Adipose tissue (tissue), 3 donors: ENCODE data around the gene DYRK4. TPM values are rescaled to one million over a fixed set of nuclear protein-coding genes. Genes with fewer than 3 reads are reported as not detected.

ENCODE experiments used
- H3K27ac ChIP-seq: one replicate; pipeline ENCODE4 v1.5.1; 2013; ENCODE audit warnings: low read depth, low read length
- WGBS, 3 donors: extraction: QIAGEN DNeasy Blood & Tissue Kit; methylation state at CpG; one replicate each; pipeline ENCODE4 v1.1.7; 2013; 5-methylcytosine and 5-hydroxymethylcytosine counted together
- polyA plus RNA-seq, 3 donors: library from polyadenylated mRNA; stranded (reverse); fragments of 200-250 nt; gene quantifications; one replicate each; pipeline ENCODE4 v1.2.3, GENCODE V29; 2013
- donor health status: healthy with polysubstance abuse.
- donor health status: Bipolar disorder and iron deficiency.
- donor health status: healthy.

DYRK4 gene
- polyA plus RNA-seq, 3 donors, result 21.1 to 53.1 (median 30.0) TPM

DNA sequence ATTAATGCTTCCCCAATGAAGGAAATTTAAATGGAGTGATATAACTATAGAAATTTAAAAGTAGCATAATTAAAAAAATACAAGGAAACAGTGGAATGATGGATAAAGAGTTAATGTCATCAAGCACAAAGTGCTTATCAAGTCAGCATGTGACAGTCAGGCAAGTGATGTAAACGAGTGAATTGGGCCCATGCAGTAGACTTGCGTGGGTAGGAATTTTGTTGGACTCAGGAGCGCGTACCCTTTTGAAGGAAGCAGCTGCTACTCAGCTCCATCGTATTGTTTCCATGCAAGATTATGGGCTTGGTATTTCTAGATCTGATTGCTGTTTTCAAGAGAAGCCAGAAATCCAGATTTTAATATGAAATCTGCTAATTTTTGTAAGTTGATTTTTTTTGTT is 4.4 kb upstream of the DYRK4 start:
- 84 to 94% (median 92%) methylated on average over 5 of the region's 5 CpGs for WGBS, 3 donors

DNA sequence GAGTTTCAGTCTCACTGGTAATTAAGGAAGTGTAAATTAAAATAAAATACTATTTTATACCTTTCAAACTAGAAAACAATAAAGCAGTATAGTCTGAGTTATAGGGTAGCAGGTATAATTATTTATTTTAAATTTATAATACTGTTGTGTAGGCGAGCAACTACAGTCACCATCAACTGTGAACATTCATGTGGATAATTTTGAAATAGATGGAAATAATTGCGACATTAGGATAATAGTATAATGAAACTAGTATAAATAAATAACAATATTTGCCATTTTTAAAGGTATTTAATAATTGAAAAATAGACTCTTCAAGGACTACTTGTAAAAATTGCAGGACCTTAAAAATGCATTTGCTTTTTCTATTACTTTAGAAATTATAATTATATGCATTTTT is 3.8 kb upstream of the DYRK4 start:
- no peak overlapping the region for H3K27ac ChIP-seq
- 95% methylated on average over 2 of the region's 2 CpGs for WGBS, 3 donors

More for the DNA sequence above, 4.4 kb upstream of the DYRK4 start:
- no peak overlapping the region for H3K27ac ChIP-seq

DNA sequence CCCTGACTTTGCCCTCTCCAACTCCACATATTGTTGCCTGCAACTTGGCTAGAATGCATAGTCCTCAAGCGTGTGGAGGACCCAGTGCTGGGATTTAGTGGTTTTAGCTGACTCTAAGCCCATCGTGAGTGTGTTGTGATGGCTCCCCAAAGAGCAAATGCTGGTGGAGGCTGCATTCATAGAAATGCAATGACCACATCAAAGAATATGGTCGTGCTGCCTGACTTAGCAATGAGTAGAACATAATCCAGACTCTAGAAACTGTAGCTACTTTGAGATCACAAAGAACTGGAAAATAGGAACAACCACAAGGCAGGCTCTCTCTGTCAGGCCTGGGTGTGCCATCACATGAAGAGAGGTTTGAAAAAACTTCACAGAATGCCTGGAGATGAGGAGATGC is 1.3 kb downstream of the DYRK4 start:
- 70 to 88% (median 84%) methylated on average over 3 of the region's 3 CpGs for WGBS, 3 donors
- no peak overlapping the region for H3K27ac ChIP-seq

DNA sequence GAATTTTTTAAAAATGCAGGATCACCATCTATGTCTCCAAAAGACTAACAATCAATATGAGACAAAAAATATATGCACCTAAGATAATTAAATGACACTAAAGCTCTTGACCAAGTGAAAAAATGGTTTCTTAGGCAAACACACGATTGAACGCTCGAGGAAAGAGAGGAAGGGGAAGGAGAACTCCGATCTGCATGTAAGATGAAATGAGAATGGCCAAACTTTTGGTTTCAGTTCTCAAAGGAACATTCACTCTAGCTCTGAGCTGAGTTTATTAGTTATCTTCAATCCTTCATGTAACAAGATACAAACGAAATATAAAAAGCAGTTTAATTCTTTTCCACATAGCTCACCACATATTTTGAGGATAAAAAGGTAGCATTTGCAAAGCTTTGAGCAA is 2.8 kb downstream of the DYRK4 start:
- WGBS, 3 donors, result 40 to 75% (median 51%) methylated on average over 5 of the region's 5 CpGs
- H3K27ac ChIP-seq, result no peak overlapping the region

DNA sequence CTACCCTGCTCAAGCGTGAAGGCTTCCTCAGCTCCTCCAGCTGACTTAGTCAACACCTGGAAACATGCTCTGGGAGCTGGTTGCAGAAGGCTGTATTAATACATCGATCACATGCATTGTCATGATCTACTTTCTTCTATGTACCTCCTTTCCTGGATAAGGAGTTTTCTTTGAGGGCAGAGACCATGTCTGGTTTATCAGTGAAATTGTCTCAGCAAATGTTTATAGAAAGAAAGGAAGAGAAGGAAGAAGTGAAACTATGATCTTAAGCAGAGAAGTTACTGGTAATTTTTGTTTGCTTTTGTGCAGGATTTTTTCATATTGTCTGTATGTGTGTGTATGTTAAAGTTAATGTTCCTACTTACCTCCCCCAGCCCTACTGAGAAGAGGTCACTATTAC is 4.5 kb downstream of the DYRK4 start:
- WGBS, 3 donors, result 73 to 89% (median 77%) methylated on average over 2 of the region's 2 CpGs
- no peak overlapping the region for H3K27ac ChIP-seq

DNA sequence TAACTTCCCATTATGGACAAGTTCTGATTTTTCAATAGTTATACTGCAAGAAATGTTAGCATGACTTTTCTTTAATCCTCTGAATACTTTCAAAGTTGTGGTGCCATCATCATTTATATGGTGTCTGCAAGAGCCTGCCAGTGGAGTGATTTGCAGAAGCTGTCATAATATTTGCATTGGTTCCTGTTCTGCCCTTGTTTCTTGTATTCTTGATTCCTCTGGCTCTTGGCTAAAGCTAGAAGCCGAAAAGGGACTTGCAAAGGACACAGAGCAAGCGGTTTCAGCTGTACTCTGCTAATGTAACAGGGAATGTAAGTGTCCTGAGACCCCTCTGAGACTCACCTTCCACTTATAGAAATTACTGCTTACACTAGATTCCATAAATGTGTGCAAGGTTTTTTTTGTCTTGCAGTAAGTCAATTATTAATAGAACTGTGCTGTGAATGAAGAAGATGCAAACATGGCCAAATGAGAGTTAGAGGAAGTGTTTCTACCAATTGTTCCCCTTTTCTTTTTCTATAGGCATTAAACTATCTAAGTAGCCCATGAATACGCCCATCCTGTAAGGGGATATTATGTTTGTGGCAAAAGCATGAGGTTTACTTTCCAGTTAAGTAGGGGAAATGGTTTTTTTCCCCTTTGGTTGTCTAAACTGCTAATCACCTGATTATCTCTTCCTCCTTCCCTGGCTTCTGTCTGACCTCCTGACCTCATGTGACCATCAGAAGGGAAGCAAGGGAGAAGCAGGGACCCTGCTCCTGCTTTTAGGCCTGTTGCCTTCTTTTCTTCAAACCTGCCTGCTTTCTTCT is 5.3 kb downstream of the DYRK4 start:
- H3K27ac ChIP-seq, result no peak overlapping the region

DNA sequence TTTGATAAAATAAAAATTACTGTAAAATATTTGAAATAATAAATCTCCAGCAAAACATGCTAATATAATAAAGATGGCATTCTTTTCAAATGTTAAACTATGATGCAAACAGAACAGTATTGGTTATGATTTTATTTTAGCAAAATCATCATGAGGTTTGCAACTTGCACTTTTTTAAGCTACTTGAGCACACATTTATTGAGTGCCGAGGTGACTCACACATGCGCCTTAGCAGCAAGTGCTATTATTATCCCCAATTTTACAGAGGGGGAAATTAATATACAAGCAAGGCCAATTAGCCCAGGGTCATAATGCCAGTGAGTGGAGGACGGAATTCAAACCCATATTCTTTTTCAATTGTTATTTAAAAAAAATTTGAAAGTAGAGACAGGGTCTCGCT is 7.3 kb downstream of the DYRK4 start:
- H3K27ac ChIP-seq, result no peak overlapping the region
- 91 to 95% (median 91%) methylated on average over 4 of the region's 4 CpGs for WGBS, 3 donors

More for the DNA sequence above, 5.3 kb downstream of the DYRK4 start:
- 50 to 58% (median 53%) methylated on average over 3 of the region's 3 CpGs for WGBS, 3 donors

DNA sequence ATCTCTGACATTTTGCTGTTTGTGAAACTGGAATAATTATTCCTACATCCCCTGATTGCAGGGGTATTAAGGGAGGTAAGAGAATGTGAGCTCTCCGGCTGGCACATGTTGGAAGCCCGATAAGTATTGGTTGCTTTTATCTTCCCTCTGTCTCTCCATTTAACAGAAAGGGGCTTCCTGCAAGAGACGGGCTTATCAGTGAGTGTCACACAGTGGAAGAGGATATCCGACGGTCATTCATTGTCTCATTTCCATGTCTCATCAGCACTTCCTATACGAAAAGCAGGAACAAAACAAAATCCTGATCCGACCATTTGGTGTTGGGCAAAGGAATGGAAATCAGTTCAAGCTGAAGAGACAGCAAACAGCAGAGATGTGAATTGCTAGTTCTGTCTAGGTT is 10.7 kb downstream of the DYRK4 start:
- WGBS, 3 donors, result 59 to 72% (median 65%) methylated on average over 7 of the region's 7 CpGs
- no peak overlapping the region for H3K27ac ChIP-seq

DNA sequence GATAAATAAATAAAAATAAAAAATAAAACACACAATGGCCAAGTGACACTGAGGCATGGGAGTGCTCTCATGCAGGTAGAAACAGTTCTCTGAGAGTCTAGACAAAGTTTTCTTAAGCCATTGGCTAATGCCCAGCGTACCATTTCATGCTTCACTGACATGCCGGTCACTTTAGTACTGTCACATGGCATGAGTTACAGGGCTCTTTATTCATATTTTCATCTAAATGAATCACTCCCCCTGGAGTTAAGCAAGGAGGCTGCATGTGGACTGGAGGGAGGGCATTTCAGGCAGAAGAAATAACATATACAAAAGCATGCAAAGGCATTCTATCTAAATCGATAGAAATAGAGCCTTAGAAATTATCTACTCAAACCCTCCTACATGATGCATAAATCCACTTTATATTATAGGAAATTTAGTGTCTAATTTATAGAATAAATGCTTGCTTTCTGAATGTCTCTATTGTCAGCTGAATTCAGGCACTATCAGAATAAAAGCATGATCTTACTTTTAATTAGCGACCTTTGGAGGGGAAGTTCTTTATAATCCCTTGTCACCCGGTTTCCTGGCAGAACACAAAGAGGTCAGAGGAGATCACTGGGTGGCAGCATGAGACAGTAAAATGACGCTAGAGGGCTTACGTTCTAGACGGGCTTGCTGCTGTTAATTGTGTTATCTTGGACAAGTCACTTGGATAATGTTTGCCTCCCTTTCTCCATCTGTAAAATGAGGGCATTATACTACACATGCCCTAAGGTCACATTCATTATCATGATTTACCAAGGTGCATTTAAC is 17.5 kb downstream of the DYRK4 start:
- H3K27ac ChIP-seq, result no peak overlapping the region
- WGBS, 3 donors, result 28 to 37% (median 30%) methylated on average over 8 of the region's 8 CpGs

DNA sequence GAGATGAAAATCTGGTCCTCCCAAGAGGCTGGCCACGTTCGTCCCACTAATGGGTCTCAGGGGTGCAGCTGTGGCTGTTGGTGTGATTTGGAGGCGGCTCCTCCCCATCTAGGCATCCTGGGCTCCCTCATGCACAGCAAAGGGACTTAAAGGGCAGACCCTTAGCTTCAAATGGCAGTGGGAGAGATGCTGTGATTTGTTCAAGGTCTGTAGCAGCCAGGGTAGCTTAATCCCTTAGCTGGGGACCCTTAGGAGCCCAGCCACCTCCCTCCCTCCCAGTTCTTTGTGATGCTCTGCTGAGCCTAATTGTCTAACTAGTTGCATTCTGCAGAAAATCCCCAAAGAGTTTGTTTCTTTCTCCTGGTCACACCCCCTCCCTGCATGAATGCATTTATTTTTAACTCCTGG is 18.3 kb downstream of the DYRK4 start:
- no peak overlapping the region for H3K27ac ChIP-seq
- 53 to 66% (median 57%) methylated on average over 3 of the region's 3 CpGs for WGBS, 3 donors

DNA sequence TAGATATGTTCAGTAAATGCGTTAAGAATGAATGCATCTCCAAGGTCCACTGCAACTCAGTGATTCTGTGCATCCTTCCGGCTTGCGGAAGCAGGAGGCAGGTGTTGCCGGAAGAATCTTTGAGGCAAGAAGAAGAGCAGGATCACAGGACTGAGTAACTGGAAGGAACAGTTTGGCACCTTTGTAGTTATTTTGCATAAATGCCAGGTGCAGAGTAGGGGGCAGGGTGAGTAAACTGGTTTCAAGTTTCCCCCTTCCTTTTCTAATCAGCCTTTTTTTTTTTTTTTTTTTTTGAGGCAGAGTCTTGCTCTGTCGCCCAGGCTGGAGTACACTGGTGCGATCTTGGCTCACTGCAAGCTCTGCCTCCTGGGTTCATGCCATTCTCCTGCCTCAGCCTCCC is 22.3 kb downstream of the DYRK4 start:
- no peak overlapping the region for H3K27ac ChIP-seq
- WGBS, 3 donors, result 77 to 91% (median 87%) methylated on average over 5 to 6 of the region's 6 CpGs

DNA sequence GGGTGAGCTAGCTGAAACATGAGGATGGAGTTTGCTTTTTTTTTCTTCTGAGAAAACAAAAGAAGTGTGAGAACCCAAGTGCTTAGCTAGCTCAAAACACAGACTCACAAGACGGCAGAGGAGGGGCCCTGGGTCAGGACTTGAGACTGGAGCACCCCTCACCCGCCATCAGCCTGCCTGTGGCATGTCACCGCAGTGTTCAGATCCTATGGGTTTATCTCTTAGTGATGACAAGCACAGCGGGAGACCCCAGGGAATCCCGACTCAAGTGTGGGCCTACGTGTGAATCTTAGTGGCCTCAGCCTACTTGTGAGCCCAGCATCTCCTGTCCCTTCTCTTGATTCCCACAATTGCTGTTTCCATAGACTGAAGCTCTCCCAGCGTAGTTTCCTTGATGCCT is 22.9 kb downstream of the DYRK4 start:
- no peak overlapping the region for H3K27ac ChIP-seq
- 70 to 90% (median 82%) methylated on average over 7 of the region's 7 CpGs for WGBS, 3 donors

DNA sequence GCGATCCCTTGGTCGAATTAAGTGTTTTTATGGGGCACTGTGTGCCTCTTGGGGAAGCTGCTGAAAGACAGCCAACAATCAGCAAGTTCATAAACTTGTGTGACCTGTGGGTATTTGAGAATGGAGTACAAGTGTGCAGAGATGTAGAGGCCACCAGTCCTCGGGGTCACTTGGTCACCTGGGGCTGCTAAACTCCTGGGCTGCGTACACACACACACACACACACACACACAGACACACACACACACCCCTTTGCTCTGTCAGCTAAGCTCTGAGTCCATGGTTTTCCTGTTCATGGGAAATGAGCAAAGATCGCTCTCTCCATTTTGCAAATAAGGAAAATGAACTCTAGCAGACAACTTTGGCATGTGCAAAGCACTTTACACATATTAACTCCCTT is 24.5 kb downstream of the DYRK4 start:
- 43 to 59% (median 45%) methylated on average over 5 of the region's 5 CpGs for WGBS, 3 donors
- H3K27ac ChIP-seq, result no peak overlapping the region

DNA sequence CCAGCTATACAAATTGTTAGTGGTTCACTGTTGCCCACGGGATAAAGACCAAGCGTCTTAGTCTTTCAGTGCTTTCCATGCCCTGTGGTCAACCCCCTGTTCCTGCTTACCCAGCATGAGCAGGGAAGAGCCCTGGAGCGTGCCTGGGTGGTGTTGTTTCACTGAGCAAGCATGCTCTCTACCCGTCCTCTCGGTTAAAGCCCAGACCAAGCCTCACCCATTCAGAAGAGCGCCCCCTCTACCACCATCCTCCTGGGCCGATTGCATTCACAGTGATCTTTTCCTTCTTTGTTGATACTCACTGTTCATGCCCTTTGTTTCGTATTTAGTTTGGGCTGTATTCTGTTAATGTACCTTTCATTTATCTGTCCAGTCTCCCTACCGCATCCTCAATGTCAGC is 25.1 kb downstream of the DYRK4 start:
- no peak overlapping the region for H3K27ac ChIP-seq
- 44 to 82% (median 78%) methylated on average over 9 of the region's 9 CpGs for WGBS, 3 donors

DNA sequence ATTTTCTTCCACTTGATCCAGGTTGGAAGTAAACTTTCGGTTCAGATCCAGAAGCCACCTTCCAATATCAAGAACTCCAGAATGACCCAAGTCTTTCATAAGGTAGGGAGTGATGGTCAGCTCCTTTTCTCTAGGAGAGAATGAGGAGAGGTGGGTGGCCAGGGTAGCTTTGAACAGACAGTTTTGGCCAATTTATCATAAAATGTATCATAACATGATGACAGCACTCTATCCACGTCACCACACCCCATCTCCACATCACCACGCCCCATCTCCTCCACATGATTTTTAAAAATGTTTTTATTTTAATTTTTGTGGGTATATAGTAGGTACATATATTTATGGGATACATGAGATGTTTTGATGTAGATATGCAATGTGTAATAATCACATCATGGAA is 26.9 kb downstream of the DYRK4 start:
- no peak overlapping the region for H3K27ac ChIP-seq
- 94 to 98% (median 94%) methylated on average over 3 of the region's 3 CpGs for WGBS, 3 donors

DNA sequence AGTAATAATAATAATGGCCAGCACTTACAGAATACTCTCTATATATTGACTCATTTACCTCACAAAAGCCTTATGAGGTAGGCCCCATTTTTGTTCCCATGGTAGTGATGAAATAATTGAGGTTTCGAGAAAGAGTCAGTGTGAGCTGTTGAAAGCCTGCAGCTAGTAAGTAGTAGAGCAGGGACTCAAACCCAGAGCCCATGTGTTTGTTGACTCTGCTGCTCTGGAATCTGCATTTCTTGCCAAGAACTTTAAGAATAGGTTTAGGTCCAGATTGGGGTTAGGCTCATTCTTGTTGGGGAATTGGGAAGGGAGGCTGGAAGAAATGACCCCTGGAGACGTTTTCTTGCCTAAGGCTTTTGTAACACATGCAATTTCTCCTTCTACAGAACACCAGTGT is 27.9 kb downstream of the DYRK4 start:
- no peak overlapping the region for H3K27ac ChIP-seq
- WGBS, 3 donors, result 33 to 69% (median 38%) methylated on average over 2 of the region's 2 CpGs

DNA sequence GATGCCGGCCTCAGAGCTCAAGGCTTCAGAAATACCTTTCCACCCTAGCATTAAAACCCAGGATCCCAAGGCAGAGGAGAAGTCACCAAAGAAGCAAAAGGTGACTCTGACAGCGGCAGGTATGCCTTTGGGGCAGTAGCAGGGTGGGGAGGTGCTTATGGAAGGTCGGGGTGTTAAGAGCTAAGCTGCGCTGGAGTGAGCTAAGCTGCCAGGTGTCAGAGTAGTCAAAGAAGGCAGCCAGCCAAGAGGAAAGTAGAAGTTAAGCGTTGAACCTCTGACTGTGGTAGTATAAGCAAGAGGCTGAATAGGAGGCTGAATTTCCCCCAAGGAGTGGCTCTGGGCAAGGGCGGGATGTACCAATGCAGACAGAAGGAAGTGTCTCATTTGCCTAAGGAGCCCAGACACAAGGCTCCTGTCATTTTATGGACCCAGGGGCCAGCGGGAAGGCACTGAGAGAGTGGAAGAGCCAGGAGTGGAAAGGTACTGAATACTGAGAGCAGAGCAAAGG is 29.2 kb downstream of the DYRK4 start:
- no peak overlapping the region for H3K27ac ChIP-seq
- 53 to 71% (median 65%) methylated on average over 7 of the region's 7 CpGs for WGBS, 3 donors

DNA sequence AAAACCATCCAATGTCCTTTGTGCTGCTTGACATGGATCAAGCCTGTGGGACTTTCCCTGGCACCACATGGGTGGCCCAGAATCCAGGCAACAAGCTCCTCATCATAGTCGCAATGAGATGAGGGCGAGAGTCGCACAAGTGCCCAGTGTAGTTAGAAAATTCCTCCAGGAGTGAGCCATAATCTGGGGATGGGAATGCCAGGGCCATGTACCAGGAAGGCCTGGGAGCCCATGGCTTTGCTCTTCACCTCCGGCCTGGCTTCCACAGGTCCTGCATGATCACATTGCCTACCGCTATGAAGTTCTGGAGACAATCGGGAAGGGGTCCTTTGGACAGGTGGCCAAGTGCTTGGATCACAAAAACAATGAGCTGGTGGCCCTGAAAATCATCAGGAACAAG is 33.9 kb downstream of the DYRK4 start:
- H3K27ac ChIP-seq, result no peak overlapping the region
- WGBS, 3 donors, result 89 to 98% (median 96%) methylated on average over 6 of the region's 6 CpGs

DNA sequence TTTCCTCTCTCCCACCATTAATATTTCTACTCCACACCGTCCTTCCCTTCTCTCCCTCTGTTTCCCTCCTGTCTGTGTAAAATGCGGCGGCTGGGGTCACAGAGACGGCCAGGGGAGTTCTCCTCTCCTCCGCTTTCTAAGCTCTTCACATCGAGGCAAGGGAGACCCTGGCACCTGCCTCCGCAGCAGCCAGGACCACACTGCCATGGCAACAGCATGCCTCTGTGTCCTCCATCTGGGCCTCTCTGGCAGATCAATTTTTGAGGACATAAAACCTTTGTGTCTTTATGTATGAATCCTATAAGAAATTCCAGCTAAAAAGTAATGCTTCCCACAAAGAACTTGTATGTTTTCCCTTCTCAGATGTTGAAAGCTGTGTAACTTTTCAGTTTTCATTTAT is 41.4 kb downstream of the DYRK4 start:
- 55 to 73% (median 67%) methylated on average over 7 of the region's 7 CpGs for WGBS, 3 donors
- no peak overlapping the region for H3K27ac ChIP-seq
